Muscle of arm (tissue), 12 donors: ENCODE measurements around the gene ACSM2B. TPM values are rescaled to one million over a fixed set of nuclear protein-coding genes. Genes with fewer than 3 reads are reported as not detected.
"Not testable (repeated sequence)": the region's sequence is repeated elsewhere in the genome, so short reads cannot be mapped to it uniquely, and the experiment has no call there.

Source experiments
- DNase-seq: peaks from one replicate; pipeline ENCODE4 v3.0.0-alpha.2; 2013
- polyA plus RNA-seq, 12 donors: library from polyadenylated mRNA; unstranded; fragments of 120-200 nt; gene quantifications; one replicate each; pipeline ENCODE4 v1.2.1, GENCODE V29; 2013; ENCODE audit not compliant: insufficient read length in 12 of 12

Gene ACSM2B
- polyA plus RNA-seq, 12 donors = 0.32 to 1.2 (median 0.61) TPM; not detected in 3

GRCh38 chr16:20595694-20596093 is 19.5 kb upstream of the ACSM2B start:
- DNase-seq = not testable (repeated sequence)

- DNase-seq = not testable (repeated sequence)
Observed at GRCh38 chr16:20595068-20595467, 18.9 kb upstream of the ACSM2B start.

GRCh38 chr16:20592780-20593179 is 16.6 kb upstream of the ACSM2B start:
- not testable (repeated sequence) for DNase-seq

GRCh38 chr16:20589486-20589885 is 13.3 kb upstream of the ACSM2B start:
- not testable (repeated sequence) for DNase-seq

DNA sequence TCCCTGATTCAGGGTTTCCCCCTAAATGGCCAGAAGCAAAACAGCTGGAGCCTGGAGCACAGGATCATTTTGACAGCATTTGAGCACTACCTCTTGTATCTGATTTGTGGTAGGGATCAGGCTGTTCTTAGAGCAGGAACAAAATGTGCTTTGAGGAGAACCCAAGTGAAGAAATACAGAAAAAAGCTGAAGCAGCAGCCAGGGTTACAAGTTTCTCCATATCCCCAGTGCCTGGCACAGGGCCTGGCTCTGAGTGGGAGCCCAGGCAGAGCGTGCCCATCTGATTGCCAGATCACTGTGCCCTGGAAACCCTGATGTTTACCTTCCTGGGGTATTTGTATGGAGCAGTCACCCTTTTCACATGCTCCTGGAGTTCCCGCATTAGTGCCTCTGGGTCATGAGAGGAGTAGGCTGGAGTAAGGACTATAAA is 11.5 kb upstream of the ACSM2B start:
- not testable (repeated sequence) for DNase-seq

DNA sequence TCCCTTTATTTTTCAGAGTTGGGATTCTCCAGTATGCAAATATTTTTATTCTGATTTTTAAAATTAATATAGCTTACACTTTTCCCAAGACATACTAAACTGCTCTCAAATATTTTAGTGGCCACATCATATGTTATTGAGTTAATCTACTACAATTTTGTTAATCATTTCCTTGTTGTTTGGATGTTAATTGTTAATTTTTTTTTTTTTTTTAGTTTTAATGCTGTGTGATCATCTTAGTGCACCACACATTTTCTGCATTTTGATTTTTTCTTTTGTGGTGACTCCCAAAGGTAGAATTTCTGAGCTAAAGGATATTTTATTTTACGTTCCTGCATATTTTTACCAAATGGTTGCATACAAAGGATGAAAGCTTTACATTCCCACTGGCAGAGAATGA is 10.5 kb upstream of the ACSM2B start:
- not testable (repeated sequence) for DNase-seq

DNA sequence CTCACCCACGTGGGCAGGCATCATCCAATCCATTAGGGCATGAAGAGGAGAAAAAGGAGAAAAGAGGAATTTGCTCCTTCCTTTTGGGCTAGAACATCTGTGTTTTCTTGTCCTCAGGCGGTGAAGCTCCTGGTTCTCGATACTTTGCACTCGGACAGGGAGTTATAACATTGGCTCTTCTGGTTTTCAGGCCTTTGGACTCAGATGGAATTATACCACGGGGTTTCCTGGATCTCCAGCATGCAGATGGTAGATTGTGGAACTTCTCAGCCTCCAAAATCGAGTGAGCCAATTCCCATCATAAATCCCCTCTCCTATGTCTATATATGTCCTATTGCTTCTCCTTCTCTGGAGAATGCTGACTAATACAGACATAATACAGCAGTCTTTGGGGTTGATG is 9.9 kb upstream of the ACSM2B start:
- not testable (repeated sequence) for DNase-seq

- not testable (repeated sequence) for DNase-seq
Observed at GRCh38 chr16:20580487-20581259, 4.5 kb upstream of the ACSM2B start.

DNA sequence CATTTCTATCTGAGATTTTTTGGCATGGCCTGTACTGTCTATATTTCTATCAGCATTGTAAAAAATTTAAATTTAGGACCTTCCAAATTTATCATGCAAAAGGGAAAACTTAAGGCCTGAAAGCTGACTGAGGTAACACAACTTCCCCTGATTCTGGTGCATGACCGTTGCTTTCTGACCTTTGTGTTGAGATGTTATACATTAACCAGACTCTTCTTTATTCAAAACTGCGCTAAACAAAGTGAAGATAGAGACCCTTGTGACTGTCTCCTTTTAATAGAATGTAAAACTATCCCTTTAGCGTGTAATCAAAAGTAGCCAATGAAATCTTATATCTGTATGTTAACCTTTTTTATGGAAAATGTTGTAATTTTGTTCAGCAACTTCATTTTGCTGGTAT is 1.9 kb upstream of the ACSM2B start:
- not testable (repeated sequence) for DNase-seq

GRCh38 chr16:20569117-20569651 is 7.0 kb downstream of the ACSM2B start:
- DNase-seq = not testable (repeated sequence)

GRCh38 chr16:20568404-20568803 is 7.8 kb downstream of the ACSM2B start:
- DNase-seq = no peak

GRCh38 chr16:20566864-20567263 is 9.3 kb downstream of the ACSM2B start:
- DNase-seq = no peak

DNA sequence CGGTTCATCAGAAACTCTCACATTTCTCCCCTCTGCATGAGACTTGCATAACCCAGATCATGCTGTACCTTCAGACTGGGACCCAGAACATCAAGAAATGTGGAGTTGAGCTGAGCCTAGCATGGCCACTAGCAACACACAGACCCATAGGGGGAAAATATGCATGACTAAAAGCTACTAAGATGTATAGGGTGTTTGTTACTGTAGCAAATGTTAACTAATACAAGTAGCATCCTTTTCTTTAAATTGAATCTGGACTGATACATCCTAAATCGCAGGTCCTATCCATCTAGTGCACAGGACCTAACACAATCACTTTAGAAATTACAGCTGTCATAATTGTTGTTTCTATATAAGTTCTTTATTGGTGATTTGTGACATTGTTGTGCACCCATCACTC is 10.8 kb downstream of the ACSM2B start:
- not testable (repeated sequence) for DNase-seq

DNA sequence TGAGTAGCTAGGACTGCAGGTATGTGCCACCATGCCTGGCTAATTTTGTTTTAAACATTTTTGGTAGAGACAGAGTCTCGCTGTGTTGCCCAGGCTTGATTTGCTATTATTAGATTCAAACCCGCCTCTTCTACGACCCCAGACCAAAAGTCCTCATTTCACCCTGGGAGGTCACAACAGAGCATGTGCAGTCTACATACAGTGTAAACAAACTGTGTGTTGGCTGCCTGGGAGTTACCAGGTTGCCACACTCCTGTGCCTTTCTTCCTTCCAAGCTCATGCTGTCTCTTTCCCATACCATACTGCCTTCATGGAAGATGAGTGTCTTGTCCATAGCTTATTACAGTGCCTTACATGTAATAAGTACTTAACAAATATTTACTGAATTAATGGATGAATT is 11.9 kb downstream of the ACSM2B start:
- not testable (repeated sequence) for DNase-seq

GRCh38 chr16:20555628-20556027 is 20.5 kb downstream of the ACSM2B start:
- not testable (repeated sequence) for DNase-seq

DNA sequence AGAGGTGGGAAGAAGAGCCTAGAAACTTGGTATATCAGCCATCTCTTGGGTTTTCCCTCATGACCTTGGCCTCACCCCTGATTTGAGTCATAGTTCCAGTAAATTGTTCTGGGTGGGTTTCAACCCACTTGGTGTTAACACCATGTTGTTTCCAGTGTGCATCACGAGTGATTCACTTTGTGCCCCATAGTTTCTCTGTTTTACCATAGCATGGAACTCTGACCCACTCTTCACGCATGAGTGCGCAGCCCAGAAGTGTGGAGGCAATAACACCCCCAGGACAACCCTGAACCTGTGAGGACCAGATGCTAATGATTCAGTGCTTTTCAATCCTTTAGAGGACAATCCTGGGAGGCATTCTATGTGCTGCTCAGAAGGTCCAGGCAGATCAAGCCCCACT is 21.5 kb downstream of the ACSM2B start:
- not testable (repeated sequence) for DNase-seq

DNA sequence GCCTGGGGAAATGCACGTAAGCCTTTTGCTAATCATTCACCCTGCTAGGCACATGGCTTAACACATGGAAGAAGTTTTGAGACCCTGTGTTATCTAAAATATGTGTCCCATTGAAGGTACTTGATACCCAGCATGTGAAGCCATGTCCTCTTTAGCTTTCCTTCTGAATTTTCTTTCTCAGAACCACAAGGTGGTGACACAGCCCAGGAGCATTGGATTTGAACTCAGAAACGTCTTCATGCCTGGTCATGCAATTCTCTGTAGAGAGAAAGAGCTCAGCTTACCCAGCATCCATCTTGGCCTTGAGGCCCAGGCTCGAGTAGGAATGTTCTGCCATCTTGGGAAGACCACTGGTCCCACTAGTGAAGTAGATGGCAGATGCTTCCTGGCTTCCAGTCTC is 22.7 kb downstream of the ACSM2B start:
- not testable (repeated sequence) for DNase-seq

GRCh38 chr16:20546951-20547350 is 29.2 kb downstream of the ACSM2B start:
- not testable (repeated sequence) for DNase-seq

DNA sequence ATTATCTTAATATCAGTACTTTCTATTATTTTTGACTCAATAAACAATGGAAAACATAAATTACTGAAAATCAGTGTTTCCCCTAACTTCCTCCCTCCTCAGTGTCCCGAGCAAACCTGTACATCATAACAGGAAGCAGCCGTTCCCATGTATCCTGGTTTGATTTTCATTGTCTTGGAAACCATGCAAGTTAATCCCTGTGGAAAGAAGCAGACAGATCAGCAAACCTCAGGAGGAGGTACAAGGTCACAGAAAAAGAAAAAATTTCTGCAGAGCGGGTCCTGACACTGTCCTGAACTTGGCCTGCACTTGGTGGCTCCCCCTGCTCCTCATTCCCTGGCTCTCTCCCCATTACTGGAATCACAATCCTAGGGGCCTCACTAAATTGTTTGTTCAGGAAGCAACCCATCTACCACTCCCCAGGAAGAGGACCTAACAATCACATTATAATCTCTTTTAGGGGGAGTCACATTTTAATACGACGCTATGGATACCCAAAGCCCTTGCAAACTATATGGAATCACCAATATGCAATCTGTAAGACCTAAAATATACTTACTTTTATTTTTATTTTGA is 29.8 kb downstream of the ACSM2B start:
- not testable (repeated sequence) for DNase-seq

DNA sequence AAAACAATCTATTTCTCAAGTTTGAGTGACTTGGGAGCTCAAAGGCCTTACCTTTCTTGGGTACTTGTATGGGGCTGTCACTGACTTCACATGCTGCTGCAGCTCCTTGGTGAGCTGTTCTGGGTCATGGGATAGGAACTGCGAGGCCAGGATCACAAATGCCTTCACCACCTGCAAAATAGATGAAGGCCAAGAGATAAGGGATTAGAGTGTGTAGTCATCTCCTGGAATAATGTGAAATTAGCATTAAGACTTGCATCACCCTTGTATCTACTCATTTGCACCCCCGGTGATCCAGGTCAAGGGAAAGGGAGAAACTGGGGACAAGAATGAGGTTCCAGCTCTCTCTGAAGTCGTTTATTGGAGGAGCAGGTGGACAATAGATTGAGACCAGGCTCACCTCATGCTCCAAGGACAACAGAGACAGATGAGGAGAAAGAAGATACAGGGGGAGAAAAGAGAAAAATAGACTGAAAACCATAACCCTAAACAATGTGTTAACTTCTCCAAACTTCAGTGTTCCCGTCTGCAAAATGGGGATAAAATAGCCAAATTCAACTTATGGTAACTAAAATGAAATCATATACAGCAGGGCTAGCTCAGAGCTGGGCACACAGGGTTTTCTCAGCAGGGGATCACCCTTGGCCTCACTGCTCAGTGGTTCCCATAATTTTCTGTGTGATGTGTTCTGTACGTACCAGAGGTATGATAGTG is 35.4 kb downstream of the ACSM2B start:
- DNase-seq = not testable (repeated sequence)

DNA sequence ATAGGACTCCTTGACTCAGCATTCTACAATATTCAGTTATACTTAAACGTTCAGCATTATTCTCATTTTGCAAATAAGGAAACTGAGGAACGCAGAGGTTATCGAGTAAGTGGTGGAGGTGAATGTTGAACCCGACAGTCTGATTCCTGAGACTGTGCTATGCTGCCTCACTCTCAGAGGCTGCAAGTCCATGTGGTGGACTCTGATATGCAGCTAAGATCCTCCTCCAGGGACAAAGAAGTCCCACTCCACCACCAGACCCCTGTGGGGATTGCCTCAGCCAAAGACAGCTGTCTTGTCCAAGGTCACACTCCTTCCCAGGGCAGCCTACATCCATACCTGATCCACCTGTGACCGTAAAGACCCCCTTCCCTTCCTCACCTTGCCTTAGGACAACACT is 37.5 kb downstream of the ACSM2B start:
- no peak for DNase-seq

GRCh38 chr16:20538181-20538580 is 38.0 kb downstream of the ACSM2B start:
- DNase-seq = no peak
